Dedifferentiated amniotic fluid mesenchymal stem cell (primary cell): ENCODE measurements around the gene TEDC1.

ENCODE experiments used
- DNase-seq: peaks from one replicate; pipeline ENCODE4 v3.0.0-alpha.2; 2016; ENCODE audit errors: extremely low spot score

Gene TEDC1

DNA sequence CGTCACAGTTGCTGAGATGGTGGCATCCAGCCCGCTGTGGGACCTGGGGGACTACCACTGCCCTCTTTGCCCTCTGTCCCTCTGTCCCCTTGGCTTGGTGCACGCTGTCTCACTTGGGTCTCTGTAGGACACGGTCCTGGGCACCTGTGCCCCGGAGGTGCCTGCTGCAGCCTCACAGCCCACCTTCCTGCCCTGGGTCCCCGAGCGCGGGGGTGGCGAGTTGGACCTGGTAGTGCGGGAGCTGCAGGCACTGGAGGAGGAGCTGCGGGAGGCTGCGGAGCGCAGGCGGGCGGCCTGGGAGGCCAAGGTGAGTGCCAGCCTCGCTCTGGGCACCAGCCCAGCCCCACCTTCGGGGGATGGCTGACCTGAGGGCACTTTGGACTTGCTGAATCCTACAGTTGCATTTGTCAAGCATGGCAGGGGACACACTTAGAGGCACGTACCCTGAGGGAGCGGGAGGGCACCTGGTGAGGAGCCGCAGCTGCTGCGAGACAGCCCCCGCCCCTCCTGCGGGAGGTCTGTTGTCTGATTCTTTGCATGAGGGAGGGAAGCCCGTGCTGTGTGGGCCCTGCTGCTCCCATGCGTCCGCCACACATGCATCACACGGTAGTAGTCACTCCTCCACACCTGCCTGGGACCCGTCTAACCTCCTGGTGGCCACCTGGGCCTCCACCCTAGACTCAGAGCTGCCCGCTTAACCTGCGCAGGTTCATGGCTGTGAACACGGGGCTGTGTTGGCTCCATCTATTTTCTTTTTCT is 6.8 kb downstream of the TEDC1 start:
- no peak for DNase-seq

DNA sequence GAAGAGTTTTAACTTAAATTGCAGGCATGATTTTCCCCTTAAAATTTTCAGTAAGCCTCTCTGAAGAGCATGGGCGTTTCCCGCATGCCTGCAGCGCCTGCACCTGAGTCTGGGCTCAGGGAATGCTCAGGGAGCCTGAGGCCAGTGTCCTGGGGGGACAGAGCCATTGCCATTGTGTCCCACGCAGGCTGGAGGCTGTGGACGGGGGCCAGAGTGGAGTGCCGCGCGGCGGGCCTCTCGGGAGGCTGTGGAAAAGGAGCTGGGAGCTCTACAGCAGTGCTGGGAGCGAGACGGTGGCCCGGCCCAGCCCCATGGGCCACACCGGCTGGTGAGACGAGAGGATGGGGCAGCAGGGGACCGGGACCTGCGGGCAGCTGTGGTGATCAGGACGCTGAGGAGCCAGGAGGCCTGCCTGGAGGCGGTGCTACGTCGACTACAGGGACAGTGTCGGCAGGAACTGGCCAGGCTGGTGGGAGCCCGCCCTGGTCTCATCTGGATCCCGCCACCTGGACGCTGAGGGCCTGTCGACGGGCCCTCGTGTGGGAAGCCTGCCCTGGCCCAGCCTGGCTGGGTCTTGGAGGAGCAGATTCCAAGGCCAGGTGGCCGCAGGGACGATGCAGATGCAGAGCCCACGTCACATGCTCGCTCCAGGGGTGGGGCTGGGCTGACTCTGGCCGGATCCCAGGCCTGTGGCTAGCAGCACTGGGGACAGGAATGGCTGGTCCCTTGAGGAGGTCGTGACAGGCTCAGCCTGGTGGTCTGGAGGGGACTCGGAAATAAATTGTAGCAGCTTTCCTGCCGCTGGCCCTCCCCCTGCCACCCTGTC is 7.6 kb downstream of the TEDC1 start:
- DNase-seq = no peak

- no peak for DNase-seq
Measured at GRCh38 chr14:105499256-105500035, 8.4 kb downstream of the TEDC1 start.

DNA sequence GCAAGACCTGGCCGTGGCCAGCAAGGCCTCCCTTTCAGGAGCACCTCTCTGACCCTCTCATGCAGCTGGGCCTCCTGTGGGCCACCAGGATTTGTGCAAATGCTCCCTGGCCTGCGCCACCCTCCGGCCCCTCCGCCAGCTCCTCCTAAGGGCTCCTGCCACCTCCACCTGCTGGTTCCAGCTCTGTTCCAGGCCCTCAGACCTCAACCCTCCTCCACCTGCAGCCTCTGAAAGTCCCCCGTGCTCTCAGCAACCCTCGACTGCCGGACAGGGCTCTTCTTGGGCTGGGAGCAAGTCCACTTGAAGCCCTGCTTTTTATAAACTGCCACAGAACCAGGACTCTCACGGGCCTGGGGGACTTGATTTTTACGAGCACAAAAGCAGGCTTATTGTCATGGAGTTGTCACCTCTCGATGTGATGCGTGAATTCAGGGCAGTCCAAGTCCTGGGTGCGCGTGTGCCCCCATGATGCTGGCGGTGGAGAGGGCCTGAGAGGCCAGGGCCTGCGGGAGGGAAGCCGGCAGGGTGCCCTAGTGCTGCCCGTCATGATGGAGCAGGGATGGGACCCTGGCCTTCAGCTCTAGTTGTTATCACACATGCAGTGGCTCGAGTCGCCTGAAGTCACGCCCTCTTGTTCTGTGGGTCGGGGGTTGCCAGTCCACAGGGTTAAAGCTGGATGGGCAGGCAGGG is 9.1 kb downstream of the TEDC1 start:
- no peak for DNase-seq

- DNase-seq = no peak
Measured at GRCh38 chr14:105500726-105501101, 9.7 kb downstream of the TEDC1 start.

- DNase-seq = no peak
Measured at GRCh38 chr14:105501504-105502291, 10.7 kb downstream of the TEDC1 start.

GRCh38 chr14:105502446-105503295 is 11.6 kb downstream of the TEDC1 start:
- no peak for DNase-seq

DNA sequence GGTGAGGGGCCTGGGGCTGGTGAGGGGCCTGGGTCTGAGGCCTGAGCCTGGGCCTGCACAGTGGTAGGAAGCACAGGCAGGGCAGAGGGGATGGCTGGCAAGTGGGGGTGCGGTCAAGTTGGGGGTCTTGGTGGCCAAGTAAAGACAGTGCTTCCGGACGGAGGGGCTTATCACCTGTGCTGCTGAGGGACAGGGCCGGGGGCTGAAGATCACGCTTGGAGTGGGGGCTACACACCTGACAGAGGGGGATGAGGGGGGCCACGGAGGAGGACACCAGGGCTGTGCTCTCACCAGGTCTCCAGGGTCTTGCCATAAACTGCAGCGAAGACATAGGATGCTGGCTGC is 12.2 kb downstream of the TEDC1 start:
- no peak for DNase-seq

- no peak for DNase-seq
Measured at GRCh38 chr14:105503935-105504692, 13.1 kb downstream of the TEDC1 start.

- DNase-seq = no peak
Measured at GRCh38 chr14:105505101-105505500, 14.1 kb downstream of the TEDC1 start.

DNA sequence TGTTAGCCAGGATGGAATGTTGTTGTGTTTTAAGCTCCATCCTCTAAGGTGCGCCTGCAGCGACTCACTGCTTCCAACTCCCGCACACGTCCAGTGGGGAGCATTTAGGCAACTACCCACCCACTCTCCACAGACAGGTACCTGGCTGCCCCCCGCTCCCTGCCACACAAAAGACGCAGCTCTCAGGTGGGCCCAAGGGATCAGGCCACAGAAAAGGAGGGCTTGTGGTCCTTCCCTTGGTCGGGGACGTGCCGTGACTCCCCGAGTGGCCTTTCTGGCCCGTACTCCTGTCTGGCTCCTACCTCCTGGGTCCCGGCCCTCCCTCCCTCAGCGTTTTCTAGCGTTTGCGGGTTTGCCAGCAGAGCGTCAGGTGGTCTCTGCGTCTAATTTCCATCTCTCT is 16.2 kb downstream of the TEDC1 start:
- DNase-seq = no peak

GRCh38 chr14:105508069-105508468 is 17.0 kb downstream of the TEDC1 start:
- DNase-seq = no peak

GRCh38 chr14:105508601-105509000 is 17.6 kb downstream of the TEDC1 start:
- no peak for DNase-seq

DNA sequence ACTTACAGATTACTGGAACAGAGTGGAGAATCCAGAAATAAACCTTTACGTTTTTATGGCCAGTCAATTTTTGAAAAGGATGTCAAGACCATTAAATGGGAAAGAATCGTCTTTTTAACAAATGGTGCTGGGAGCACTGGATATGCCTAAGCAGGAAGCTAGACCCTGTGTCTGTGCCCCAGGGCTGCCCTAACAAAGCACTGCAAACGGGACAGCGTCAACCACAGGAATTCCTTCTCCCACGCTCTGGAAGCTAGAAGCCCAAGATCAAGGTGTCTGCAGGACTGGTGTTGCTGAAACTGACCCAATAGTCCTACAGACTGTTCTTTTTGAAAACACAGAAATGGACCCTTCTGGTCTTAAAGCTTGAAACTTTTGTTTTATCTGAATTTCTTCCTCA is 26.1 kb downstream of the TEDC1 start:
- DNase-seq = no peak

GRCh38 chr14:105519946-105520698 is 29.1 kb downstream of the TEDC1 start:
- DNase-seq = no peak

DNA sequence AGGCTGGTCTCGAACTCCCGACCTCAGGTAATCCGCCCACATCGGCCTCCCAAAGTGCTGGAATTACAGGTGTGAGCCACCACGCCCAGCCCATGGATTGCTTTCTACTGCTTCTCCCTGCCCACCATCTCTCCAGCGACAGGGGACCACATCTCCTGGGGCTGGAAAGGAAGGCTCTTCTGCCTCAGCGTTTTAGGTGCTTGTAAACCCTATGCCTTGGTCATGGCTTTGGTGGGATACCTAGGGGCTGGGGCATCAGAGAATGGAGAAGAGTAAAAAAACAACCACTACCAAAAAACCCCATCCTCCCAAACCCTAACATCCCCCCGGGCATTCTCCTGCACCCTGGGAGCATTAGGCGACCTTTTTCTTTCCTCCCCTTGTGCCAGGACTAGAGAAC is 34.3 kb downstream of the TEDC1 start:
- DNase-seq = no peak

GRCh38 chr14:105525861-105526775 is 35.1 kb downstream of the TEDC1 start, which contains the start of gene TMEM121:
Gene TMEM121, plus strand, starts transcription at chr14:105526583. Its CDS starts 2,252 bp downstream, at chr14:105528835.
- DNase-seq = no peak
